HEK293T (cell line): Measurements from ENCODE around the gene RABAC1.

ENCODE experiments used
- CTBP1 ChIP-seq: fragments of 450-650 bp; IDR thresholded peaks from 2 replicates; pipeline ENCODE4 v1.6.1; 2016; ENCODE audit warnings: borderline replicate concordance
- ELF4 ChIP-seq: fragments of 450-650 bp; IDR thresholded peaks from 2 replicates; pipeline ENCODE4 v1.6.1; 2017; ENCODE audit warnings: antibody characterized with exemption
- SP1 ChIP-seq: fragments of 450-650 bp; IDR thresholded peaks from 2 replicates; pipeline ENCODE4 v1.6.1; 2017
- SUZ12 ChIP-seq: fragments of 450-650 bp; IDR thresholded peaks from 2 replicates; pipeline ENCODE4 v1.6.1; 2016; ENCODE audit warnings: mild to moderate bottlenecking
- TF ChIP-seq, protein P1 (sequence below): fragments of 450-650 bp; IDR thresholded peaks from 2 replicates; pipeline ENCODE4 v1.6.1; 2016

DNA sequence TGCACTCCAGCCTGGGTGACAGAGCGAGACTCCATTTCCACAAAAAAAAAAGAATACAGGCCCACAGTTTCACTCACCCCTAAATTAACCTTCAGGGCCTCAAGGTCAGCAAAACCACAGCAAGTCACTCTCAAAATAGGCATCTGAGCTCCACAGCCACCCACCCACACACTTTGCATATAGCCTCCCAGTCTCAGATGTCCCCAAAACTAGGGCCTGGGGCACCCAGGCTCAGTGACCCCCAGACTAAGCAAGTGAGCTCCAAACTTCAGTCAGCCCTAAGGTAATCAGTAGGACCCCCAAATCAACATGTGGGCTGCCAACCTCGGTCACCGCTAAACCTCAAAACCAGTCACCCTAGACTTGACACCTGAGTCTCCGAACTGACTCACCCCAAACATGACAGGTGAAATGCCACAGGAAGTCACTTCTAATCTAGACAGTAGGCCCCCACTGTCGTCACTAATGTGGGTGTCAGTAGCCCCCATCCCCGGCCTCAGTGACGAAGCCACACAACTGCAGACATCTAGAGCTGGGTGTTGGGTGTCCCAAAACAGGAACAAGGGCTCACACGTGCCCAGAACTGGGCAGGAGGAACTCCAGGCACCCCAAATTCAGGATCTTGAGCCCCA lies 13.9 kb downstream of the RABAC1 start:
- TF ChIP-seq CTBP1 (no peak), ELF4 (no peak), SUZ12 (no peak), SP1 (no peak)
- TF ChIP-seq, protein P1, sequence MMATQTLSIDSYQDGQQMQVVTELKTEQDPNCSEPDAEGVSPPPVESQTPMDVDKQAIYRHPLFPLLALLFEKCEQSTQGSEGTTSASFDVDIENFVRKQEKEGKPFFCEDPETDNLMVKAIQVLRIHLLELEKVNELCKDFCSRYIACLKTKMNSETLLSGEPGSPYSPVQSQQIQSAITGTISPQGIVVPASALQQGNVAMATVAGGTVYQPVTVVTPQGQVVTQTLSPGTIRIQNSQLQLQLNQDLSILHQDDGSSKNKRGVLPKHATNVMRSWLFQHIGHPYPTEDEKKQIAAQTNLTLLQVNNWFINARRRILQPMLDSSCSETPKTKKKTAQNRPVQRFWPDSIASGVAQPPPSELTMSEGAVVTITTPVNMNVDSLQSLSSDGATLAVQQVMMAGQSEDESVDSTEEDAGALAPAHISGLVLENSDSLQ: no peak
